GM18499 (cell line): Measurements from ENCODE around the gene LMBRD1.
"Not testable (repeated sequence)": the region's sequence is repeated elsewhere in the genome, so short reads cannot be mapped to it uniquely, and the experiment has no call there.

Source experiments
- ATAC-seq: cut with Tn5 transposase; IDR thresholded peaks from one replicate; pipeline ENCODE4 v1.9.1; 2021; ENCODE audit warnings: moderate number of reproducible peaks; ENCODE audit not compliant: insufficient read depth, unreplicated experiment

LMBRD1 gene

GRCh38 chr6:69801225-69801624 lies 4.4 kb upstream of the LMBRD1 start:
- ATAC-seq: no peak

- ATAC-seq: not testable (repeated sequence)
Measured at GRCh38 chr6:69798796-69799195, 2.0 kb upstream of the LMBRD1 start.

GRCh38 chr6:69796073-69796641 lies 653 bp downstream of the LMBRD1 start:
- peak; percentile 21 for ATAC-seq

- peak; percentile 32 for ATAC-seq
Measured at GRCh38 chr6:69795469-69796072, 1.2 kb downstream of the LMBRD1 start.

- ATAC-seq: no peak
Measured at GRCh38 chr6:69792292-69792691, 4.5 kb downstream of the LMBRD1 start.

- ATAC-seq: no peak
Measured at GRCh38 chr6:69791065-69791471, 5.7 kb downstream of the LMBRD1 start.

GRCh38 chr6:69790629-69791028 lies 6.2 kb downstream of the LMBRD1 start:
- ATAC-seq: no peak

GRCh38 chr6:69789578-69789977 lies 7.2 kb downstream of the LMBRD1 start:
- ATAC-seq: peak; percentile 37

- ATAC-seq: not testable (repeated sequence)
Measured at GRCh38 chr6:69787436-69787835, 9.4 kb downstream of the LMBRD1 start.

- ATAC-seq: no peak
Measured at GRCh38 chr6:69785697-69786096, 11.1 kb downstream of the LMBRD1 start.

GRCh38 chr6:69784595-69785377 lies 12.0 kb downstream of the LMBRD1 start:
- ATAC-seq: peak; percentile 64

GRCh38 chr6:69783108-69783507 lies 13.7 kb downstream of the LMBRD1 start:
- no peak for ATAC-seq

- ATAC-seq: no peak
Measured at GRCh38 chr6:69780585-69781178, 16.1 kb downstream of the LMBRD1 start.

GRCh38 chr6:69775941-69776340 lies 20.9 kb downstream of the LMBRD1 start:
- no peak for ATAC-seq

GRCh38 chr6:69775585-69775849 lies 21.3 kb downstream of the LMBRD1 start:
- no peak for ATAC-seq

- ATAC-seq: no peak
Measured at GRCh38 chr6:69774740-69775584, 21.8 kb downstream of the LMBRD1 start.

- ATAC-seq: no peak
Measured at GRCh38 chr6:69771158-69771906, 25.5 kb downstream of the LMBRD1 start.

GRCh38 chr6:69768664-69769063 lies 28.1 kb downstream of the LMBRD1 start:
- no peak for ATAC-seq

GRCh38 chr6:69763763-69764162 lies 33.0 kb downstream of the LMBRD1 start:
- no peak for ATAC-seq

- no peak for ATAC-seq
Measured at GRCh38 chr6:69761853-69762252, 35.0 kb downstream of the LMBRD1 start.
